GM19239 (cell line): ENCODE data around the gene PRRG4.
"Not testable (repeated sequence)": the region's sequence is repeated elsewhere in the genome, so short reads cannot be mapped to it uniquely, and the experiment has no call there.

Experiments used
- DNase-seq: peaks from one replicate; pipeline ENCODE4 v3.0.0; 2011; ENCODE audit warnings: low spot score; ENCODE audit not compliant: insufficient read length
- FAIRE-seq: peaks from 2 replicates; lab custom pipeline; 2011; peaks lifted over from hg19 to GRCh38; lab: Jason Lieb, UNC

PRRG4 gene

DNA sequence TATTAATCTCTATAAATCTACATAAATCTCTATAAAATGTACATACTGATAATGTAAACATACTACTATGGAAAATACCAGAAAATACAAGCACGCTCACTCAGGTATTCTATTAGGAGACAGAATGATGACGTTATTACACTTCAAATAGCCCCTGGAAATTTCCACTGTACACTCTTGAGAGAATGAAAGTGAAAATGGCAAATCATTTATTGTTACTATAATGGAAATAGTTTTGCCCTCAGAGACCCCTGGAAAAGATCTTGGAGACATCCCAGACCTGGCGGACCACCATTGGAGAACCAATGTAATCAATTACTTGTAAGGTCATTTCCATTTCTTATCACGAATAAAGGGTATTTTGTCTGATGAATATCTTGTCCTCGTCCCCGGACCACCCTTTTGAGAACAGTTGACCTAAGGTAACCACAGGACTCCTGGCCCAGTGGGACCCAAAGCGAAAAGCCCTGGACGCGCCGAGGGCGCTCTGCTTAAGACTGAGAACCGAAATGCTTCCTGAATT, 509 bp upstream of the PRRG4 start:
- peak; percentile 9 for DNase-seq
- peak; percentile 93 for FAIRE-seq

GRCh38 chr11:32830413-32830738, 649 bp downstream of the PRRG4 start:
- DNase-seq (peak; percentile 28), FAIRE-seq (peak; percentile 86)

DNA sequence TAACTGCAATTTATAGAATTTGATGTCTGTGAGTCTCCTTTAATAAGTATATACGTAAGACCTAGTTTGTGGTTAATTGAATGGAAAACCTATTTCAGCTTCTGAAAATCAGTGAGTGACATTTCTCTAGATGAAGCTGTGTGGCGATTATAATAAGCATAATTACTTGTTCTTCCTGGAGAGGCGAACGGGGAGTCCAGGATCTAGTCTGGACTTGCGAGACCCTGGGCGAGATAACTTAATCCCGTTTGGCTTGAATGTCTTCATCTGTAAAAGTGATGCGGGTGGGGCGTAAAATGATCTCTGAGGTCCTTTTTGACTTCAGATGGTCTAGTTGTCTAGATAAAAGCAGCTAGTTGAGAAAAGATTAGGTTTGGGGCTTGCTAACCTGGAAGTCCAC, 1.1 kb downstream of the PRRG4 start:
- no peak for DNase-seq

GRCh38 chr11:32831221-32831620, 1.5 kb downstream of the PRRG4 start:
- FAIRE-seq (no peak), DNase-seq (no peak)

More for the DNA sequence above, 1.1 kb downstream of the PRRG4 start:
- no peak for FAIRE-seq

GRCh38 chr11:32833921-32834320, 4.2 kb downstream of the PRRG4 start:
- DNase-seq, result no peak
- FAIRE-seq, result peak; percentile 33

DNA sequence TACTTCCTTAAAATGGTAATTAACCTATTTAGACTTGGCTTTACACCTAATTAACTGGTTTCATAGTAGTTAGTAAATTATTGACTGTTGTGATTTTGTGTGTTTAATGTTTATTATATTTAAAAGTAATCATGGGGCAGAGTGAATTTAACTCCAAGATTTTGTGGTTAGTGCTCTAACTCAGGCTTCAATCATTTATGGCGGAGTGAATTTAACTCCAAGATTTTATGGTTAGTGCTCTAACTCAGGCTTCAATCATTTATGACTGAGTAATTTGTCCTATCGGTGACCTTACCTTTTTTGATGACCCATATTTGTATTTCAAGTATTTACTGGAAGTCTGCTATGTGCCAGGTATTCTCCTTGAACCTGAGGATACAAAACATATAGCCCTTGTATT, 7.2 kb downstream of the PRRG4 start:
- no peak for FAIRE-seq
- DNase-seq, result no peak

GRCh38 chr11:32838505-32839274, 9.0 kb downstream of the PRRG4 start:
- FAIRE-seq (no peak), DNase-seq (no peak)

- FAIRE-seq (no peak), DNase-seq (no peak)
Observed at GRCh38 chr11:32839308-32839707, 9.6 kb downstream of the PRRG4 start.

GRCh38 chr11:32840587-32840986, 10.9 kb downstream of the PRRG4 start:
- FAIRE-seq, result peak; percentile 61
- DNase-seq, result no peak

DNA sequence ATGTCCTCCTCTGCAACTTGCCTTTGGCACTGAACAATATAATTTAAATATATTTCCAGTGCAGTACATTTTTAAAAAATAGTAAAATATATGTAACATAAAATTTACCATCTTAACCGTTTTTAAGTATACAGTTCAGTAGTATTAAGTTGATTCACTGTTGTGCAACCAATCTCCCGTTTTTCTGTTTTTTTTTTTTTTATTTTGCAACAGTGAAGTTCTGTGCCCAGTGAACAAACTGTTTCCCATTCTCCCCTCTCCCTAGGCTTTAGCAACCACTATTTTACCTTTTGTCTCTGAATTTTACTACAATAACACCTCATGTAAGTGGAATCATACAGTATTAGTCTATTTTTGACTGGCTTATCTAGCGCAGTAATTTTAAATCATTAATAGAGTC, 13.8 kb downstream of the PRRG4 start:
- no peak for FAIRE-seq
- no peak for DNase-seq

DNA sequence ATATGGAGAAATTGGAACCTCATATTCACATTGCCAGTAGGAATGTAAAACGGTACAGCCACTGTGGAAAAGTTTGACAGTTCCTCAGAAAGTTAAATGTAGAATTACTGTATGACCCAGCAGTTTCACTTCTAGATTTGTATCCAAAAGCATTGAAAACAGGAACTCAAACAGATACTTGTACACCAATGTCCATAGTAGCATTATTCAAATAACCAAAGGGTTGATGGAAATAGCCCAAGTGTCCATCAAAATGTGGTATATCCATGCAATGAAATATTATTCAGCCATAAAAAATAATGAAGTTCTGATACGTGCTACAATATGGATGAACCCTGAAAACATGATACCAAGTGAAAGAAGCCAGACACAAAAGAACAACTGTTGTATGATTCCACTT, 17.8 kb downstream of the PRRG4 start:
- FAIRE-seq (peak; percentile 26), DNase-seq (no peak)

DNA sequence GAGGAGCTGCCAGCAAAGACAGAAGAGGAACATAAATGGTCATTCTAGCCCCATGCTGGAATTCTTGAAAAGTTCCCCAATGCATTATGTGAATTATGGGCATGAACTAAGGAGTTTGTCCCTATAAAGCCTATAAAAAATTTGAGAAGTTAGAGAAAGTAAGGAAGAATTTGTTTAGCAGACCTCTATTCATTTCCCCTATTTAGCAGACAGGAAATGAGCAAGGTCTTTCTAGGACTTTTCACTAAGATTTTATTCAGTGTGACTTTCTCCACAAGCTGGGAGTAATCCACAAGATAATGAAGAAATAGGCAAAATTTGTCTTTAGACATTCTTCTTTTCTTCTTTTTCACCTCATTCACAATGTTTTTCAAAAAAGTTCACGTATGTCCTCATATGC, 20.0 kb downstream of the PRRG4 start:
- FAIRE-seq, result peak; percentile 56
- no peak for DNase-seq

- FAIRE-seq, result no peak
Observed at GRCh38 chr11:32851251-32851650, 21.5 kb downstream of the PRRG4 start.

GRCh38 chr11:32852207-32852606, 22.5 kb downstream of the PRRG4 start:
- FAIRE-seq (no peak), DNase-seq (no peak)

More at GRCh38 chr11:32851251-32851650, 21.5 kb downstream of the PRRG4 start:
- DNase-seq, result no peak

DNA sequence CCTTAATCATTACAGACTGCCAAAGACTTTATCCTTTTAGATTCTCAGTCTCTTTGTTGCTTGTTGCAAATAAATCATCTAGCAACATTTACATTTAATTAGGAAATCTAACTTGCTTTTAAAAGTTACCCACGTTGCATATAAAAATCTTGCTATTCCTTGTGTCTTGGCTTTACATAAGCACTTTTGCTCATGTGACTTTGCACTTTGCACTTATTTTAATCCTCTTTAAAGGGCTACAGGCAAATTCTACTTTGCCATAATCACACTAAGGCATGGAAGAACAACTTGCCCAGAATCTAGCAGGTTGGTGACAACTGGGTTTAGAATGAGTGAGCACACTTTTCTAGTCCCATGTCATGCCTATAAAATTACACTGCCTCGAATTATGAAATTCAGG, 25.9 kb downstream of the PRRG4 start:
- no peak for FAIRE-seq
- no peak for DNase-seq

DNA sequence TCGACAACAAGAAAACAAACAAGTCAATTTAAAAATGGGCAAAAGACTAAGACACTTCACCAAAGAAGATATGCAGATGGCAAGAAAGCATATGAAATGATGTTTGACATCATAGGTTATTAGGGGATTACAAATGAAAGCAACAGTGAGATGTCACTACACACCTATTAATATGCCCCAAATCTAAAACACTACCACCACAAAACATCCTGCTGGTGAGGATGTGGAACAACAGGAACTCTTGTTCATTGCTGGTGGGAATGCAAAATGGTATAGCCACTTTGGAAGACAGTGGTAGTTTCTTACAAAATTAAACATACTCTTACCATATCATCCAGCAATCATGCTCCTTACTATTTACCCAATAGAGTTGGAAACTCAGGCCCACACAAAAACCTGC, 29.0 kb downstream of the PRRG4 start:
- FAIRE-seq (peak; percentile 57), DNase-seq (no peak)

DNA sequence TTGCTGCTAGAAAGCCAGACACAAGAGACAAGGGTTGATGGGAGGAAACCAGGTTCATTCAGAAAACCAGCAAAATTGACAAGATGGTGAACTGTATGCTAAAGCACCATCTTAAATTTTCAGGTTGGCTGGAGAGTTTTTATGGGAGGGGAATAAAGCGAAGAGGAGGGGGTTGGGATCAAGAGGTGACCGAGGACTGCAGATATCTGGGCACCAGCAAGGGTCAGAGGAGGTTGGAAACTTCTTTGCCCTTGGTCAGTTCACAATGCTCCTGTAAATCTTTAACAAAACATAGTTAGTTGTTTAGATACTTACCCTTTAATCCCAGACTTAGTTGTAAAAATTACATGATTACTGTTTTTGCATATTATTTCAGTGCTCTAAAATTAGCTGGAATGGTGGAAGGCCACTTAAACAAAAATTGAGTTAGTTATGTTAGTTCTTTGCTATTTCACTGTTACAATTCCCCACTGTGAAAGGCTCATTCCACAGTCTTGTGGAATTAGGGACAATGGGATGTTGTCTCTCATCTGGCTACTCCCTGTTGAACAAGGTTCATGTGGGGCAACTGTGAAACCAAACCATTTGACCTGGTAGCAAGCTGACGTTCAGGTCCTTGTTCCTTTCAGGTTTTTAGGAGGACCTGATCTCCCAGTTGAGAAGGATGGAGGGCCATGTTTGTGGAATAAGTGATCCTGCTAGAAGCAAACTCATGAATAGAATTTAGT, 32.3 kb downstream of the PRRG4 start:
- no peak for FAIRE-seq
- DNase-seq, result no peak

GRCh38 chr11:32864555-32864954, 34.8 kb downstream of the PRRG4 start:
- FAIRE-seq (no peak), DNase-seq (no peak)

GRCh38 chr11:32868752-32869151, 39.0 kb downstream of the PRRG4 start:
- DNase-seq, FAIRE-seq: not testable (repeated sequence)

DNA sequence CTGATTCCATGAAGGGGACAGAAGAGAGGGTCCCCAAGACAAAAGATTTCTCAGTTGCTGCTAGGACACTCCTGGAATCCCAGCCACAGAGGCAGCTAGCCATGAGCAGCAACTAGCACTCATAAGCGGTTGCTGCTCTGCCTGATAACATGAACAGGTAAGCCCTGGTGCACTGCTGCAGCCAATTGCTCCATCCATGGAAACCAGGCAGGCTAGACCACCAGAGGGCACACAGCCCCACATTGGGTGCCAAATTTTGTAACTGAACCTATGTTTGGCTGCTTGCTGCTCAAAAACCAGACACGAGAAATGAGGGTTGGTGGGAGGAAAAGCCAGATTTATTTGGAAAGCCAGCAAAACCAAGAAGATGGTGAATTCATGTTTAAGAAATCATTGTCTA, 40.9 kb downstream of the PRRG4 start:
- FAIRE-seq, result no peak
- DNase-seq, result no peak

- no peak for DNase-seq
- no peak for FAIRE-seq
Observed at GRCh38 chr11:32874132-32874531, 44.4 kb downstream of the PRRG4 start.

DNA sequence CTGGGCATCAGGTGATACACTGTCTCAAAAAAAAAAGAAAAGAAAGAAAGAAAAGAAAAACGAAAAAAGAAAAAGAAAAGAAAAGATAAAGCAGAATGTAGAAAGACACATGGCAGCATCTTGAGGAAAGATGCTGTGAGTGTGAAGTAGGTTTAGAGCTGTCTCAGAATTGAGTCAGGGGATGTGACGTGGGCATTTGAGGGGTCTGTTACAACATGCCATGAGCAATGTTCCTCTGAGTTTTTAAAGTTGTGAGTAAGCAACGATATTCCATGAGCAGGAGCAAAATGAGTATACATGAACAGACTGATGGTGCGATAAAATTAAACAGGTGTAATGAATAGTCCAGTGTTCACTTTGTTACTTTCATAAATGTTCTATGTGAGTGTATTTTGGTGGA, 51.6 kb downstream of the PRRG4 start:
- no peak for DNase-seq

More for the DNA sequence above, 51.6 kb downstream of the PRRG4 start:
- FAIRE-seq, result no peak
